GM12892 (cell line): ENCODE measurements around the gene FBRSL1.

ENCODE experiments used
- POLR2A ChIP-seq: IDR thresholded peaks from 2 replicates; pipeline ENCODE4 v1.6.1; 2011; ENCODE audit warnings: low read depth, low read length, control low read depth
- POLR2AphosphoS5 ChIP-seq: IDR thresholded peaks from 2 replicates; pipeline ENCODE4 v1.6.1; 2011; ENCODE audit warnings: low read depth, low read length, control low read depth
- TAF1 ChIP-seq: IDR thresholded peaks from 2 replicates; pipeline ENCODE4 v1.6.1; 2011; ENCODE audit warnings: low read depth, mild to moderate bottlenecking, control low read depth, low read length, borderline replicate concordance

DNA sequence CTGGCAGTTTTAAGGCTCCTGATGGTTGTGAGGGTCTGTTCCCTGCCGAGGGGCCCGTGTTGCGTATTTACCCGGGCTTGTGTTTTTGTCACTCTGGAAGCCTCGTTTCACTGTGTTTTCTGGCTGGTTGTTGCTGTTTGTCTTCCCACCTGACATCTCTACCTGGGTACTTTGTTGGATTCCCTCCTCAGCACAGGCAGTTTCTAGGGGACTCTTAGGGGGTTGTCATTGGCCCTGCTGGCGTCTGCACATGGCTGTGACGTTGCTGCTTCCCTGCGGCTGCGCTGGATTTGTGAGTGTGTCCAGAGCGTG is 6.4 kb downstream of the FBRSL1 start:
- TF ChIP-seq POLR2A (no peak), POLR2AphosphoS5 (no peak), TAF1 (no peak)
